ENCODE data around the gene CILP2. TPM values are rescaled to one million over a fixed set of nuclear protein-coding genes. Genes with fewer than 3 reads are reported as not detected.

CILP2 gene
- total RNA-seq, 2 experiments from 2014 or later, result 0.19 to 0.27 TPM

DNA sequence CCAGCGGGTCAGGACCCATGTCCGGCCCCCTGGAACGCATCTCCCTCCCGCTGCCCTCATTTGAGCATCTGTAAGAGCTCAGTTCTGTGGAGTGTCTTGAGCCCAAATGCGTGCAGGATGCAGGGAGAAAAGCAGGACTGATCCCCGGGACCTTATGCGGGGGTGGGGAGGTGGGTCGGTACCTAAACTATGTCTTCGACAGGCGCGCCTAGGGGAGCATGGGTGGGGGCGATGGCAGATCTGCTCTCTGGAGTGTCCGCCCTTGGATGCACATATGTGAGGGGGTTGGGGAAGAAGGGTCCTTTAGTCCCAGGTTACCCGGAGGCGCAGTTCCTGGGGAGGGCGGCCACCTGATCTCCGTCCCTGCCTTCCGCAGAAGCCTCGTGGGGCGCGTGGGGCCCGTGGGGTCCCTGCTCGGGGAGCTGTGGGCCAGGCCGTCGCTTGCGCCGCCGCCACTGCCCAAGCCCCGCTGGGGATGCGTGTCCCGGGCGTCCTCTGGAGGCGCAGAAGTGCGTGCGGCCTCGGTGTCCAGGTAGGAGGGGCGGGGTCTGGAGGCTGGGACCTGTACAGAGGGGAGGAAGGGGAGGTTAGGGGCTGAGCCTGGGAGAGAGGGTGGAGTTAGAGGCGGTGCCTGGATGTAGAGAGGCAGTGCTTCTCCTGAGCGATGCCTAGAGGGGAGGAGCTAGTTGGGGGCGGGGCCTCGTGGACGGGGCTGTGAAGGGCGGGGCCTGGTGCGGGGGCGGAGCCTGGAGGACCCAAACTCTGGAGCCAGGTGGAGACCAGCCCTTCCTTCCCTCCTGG is 2.9 kb downstream of the CILP2 start:
- POLR2A ChIA-PET, result interaction anchor here (0.6 to 1.0 kb wide), 5 partner anchors 8 to 121 kb away, joined by 3 to 6 read pairs (median 3); no protein-coding TSS in a partner anchor
- intact Hi-C loops (cut with DNase I, micrococcal nuclease), result loop anchor here in 1 of 2 experiments (1.0 to 2.0 kb wide), 4 partner anchors 25 to 123 kb away; partner anchors contain the start of genes GMIP, NDUFA13 and PBX4

DNA sequence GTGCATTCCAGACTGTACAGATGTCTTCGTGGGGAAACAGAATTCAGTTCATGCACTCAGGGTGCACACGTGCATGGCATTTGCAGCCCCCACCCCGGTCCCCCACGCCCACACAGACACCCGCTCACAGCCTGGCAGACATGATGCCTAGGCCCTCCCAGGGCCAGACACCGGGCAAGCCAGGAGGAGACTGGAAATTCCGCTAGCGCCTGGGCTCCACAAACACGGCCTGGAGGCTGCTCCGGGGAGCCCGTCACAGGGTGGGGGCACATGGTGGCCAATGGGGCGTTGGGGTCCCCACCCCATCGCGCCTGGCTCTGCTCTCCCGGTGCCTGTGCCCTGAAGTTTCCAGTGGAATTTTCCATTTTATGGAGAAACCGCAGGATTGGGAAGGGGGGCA is 3.6 kb downstream of the CILP2 start:
- no peak overlapping the region for H3K4me3 Mint-ChIP-seq
- H3K27ac Mint-ChIP-seq, result no peak overlapping the region
- peaks cover 29% of the 10 kb centered on the region for H3K4me1 Mint-ChIP-seq
- peaks cover 11% of the 10 kb centered on the region for H3K27me3 Mint-ChIP-seq
- ChIA-PET CTCF (interaction anchor here (0.6 to 1.6 kb wide), 5 partner anchors 9 to 103 kb away, joined by 3 to 6 read pairs (median 4); no protein-coding TSS in a partner anchor), POLR2A (interaction anchor here (0.6 to 1.0 kb wide), 5 partner anchors 9 to 120 kb away, joined by 3 to 6 read pairs (median 3); no protein-coding TSS in a partner anchor)
- no peak for DNase-seq
- intact Hi-C loops (cut with DNase I, micrococcal nuclease), result loop anchor here in 1 of 2 experiments (1.0 to 2.0 kb wide), 4 partner anchors 25 to 123 kb away; partner anchors contain the start of genes GMIP, NDUFA13 and PBX4
- no peaks in the 10 kb centered on the region for H3K9me3 Mint-ChIP-seq (ENCODE audit: low read depth)
- H3K36me3 Mint-ChIP-seq (ENCODE audit: low read depth), result peaks cover 3% of the 10 kb centered on the region
- ATAC-seq, result no peak

More for the DNA sequence above, 2.9 kb downstream of the CILP2 start:
- CTCF ChIA-PET, result interaction anchor here (0.6 to 1.6 kb wide), 5 partner anchors 8 to 103 kb away, joined by 3 to 6 read pairs (median 4); no protein-coding TSS in a partner anchor
- DNase-seq (peak; percentile 93), ATAC-seq (peak; percentile 94)
- peaks cover 11% of the 10 kb centered on the region for H3K27me3 Mint-ChIP-seq
- H3K27ac Mint-ChIP-seq, result no peak overlapping the region
- H3K36me3 Mint-ChIP-seq (ENCODE audit: low read depth), result peaks cover 3% of the 10 kb centered on the region
- H3K9me3 Mint-ChIP-seq (ENCODE audit: low read depth), result no peaks in the 10 kb centered on the region
- H3K4me1 Mint-ChIP-seq, result peaks cover 29% of the 10 kb centered on the region
- H3K4me3 Mint-ChIP-seq, result peak overlapping the region; percentile 54

DNA sequence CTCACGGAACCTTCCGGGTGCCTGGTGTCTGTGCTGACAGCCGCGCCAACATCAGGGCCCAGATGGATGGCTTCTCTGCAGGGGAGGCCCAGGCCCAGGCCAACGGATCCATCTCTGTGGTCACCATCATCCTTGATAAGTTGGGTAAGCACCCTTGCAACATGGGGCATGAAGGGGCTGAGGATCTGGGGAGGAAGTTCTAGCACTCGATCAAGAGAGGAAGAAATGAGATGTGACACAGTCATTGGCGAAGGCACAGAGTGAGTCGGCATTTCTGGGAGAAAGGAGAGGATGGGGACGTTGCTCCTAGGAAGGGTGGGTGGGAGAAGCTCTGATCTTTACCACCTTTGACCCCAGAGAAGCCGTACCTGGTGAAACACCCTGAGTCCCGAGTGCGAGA is 4.4 kb downstream of the CILP2 start:
- H3K9me3 Mint-ChIP-seq (ENCODE audit: low read depth), result no peaks in the 10 kb centered on the region
- peaks cover 11% of the 10 kb centered on the region for H3K27me3 Mint-ChIP-seq
- no peak for ATAC-seq
- H3K4me1 Mint-ChIP-seq, result peaks cover 27% of the 10 kb centered on the region
- no peak for DNase-seq
- intact Hi-C loops (cut with DNase I, micrococcal nuclease), result no loop called here
- ChIA-PET CTCF (interaction anchor here (2.0 kb wide), 1 partner anchor 13 kb away, joined by 4 read pairs; no protein-coding TSS in a partner anchor), POLR2A (no interaction called here)
- peaks cover 3% of the 10 kb centered on the region for H3K36me3 Mint-ChIP-seq (ENCODE audit: low read depth)
- H3K27ac Mint-ChIP-seq, result no peak overlapping the region
- no peak overlapping the region for H3K4me3 Mint-ChIP-seq

DNA sequence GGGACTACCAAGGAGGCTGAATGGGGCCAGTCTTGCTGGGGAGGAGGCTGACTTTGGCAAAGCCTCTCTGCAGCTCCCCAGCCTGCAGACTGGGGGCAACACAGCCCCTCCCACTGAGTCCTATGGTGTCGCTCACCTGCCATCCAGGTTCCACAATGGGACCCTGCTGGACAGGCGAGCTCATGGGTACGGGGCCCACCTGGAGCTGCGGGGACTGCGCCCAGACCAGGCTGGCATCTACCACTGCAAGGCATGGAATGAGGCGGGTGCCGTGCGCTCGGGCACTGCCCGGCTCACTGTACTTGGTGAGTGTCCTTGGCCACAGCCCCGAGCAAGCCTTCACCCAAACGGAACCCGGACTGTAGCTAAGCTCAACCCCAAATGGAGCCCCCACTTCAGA is 5.0 kb downstream of the CILP2 start:
- Mint-ChIP-seq H3K4me3 (no peak overlapping the region), H3K27me3 (peaks cover 7% of the 10 kb centered on the region), H3K4me1 (peaks cover 22% of the 10 kb centered on the region), H3K36me3 (ENCODE audit: low read depth) (peaks cover 3% of the 10 kb centered on the region), H3K9me3 (ENCODE audit: low read depth) (no peaks in the 10 kb centered on the region), H3K27ac (no peak overlapping the region)
- ChIA-PET CTCF (interaction anchor here (0.6 to 2.0 kb wide), 2 partner anchors 12 to 27 kb away, joined by 4 read pairs; no protein-coding TSS in a partner anchor), POLR2A (interaction anchor here (0.6 kb wide), 1 partner anchor 321 kb away, joined by 11 read pairs; no protein-coding TSS in a partner anchor)
- no peak for ATAC-seq
- intact Hi-C loops (cut with DNase I, micrococcal nuclease), result no loop called here
- DNase-seq, result no peak

DNA sequence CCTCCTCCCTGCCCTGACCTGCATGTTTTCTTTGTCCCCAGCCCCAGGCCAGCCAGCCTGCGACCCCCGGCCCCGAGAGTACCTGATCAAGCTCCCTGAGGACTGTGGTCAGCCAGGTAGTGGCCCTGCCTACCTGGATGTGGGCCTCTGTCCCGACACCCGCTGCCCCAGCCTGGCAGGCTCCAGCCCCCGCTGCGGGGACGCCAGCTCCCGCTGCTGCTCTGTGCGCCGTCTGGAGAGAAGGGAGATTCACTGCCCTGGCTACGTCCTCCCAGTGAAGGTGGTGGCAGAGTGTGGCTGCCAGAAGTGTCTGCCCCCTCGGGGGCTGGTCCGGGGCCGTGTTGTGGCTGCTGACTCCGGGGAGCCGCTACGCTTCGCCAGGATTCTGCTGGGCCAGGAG is 5.6 kb downstream of the CILP2 start:
- intact Hi-C loops (cut with DNase I, micrococcal nuclease), result no loop called here
- CTCF ChIA-PET, result interaction anchor here (0.6 to 2.0 kb wide), 2 partner anchors 12 to 28 kb away, joined by 4 read pairs; no protein-coding TSS in a partner anchor
- POLR2A ChIA-PET, result interaction anchor here (0.6 kb wide), 1 partner anchor 321 kb away, joined by 11 read pairs; no protein-coding TSS in a partner anchor

DNA sequence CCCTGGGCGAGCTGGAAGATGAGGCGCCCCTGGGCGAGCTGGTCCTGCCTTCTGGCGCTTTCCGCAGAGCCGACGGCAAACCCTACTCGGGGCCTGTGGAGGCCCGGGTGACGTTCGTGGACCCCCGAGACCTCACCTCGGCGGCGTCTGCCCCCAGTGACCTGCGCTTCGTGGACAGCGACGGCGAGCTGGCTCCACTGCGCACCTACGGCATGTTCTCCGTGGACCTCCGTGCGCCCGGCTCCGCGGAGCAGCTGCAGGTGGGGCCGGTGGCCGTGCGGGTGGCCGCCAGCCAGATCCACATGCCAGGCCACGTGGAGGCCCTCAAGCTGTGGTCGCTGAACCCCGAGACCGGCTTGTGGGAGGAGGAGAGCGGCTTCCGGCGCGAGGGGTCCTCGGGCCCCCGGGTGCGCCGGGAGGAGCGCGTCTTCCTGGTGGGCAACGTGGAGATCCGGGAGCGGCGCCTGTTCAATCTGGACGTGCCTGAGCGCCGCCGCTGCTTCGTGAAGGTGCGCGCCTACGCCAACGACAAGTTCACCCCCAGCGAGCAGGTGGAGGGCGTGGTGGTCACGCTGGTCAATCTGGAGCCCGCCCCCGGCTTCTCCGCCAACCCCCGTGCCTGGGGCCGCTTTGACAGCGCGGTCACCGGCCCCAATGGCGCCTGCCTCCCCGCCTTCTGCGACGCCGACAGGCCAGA is 6.3 kb downstream of the CILP2 start:
- H3K9me3 Mint-ChIP-seq (ENCODE audit: low read depth), result no peaks in the 10 kb centered on the region
- H3K27ac Mint-ChIP-seq, result no peak overlapping the region
- peaks cover 2% of the 10 kb centered on the region for H3K27me3 Mint-ChIP-seq
- no peak overlapping the region for H3K4me3 Mint-ChIP-seq
- ATAC-seq, result no peak
- intact Hi-C loops (cut with DNase I, micrococcal nuclease), result no loop called here
- CTCF ChIA-PET, result interaction anchor here (2.0 kb wide), 1 partner anchor 11 kb away, joined by 4 read pairs; no protein-coding TSS in a partner anchor
- H3K36me3 Mint-ChIP-seq (ENCODE audit: low read depth), result no peaks in the 10 kb centered on the region
- DNase-seq, result no peak
- peaks cover 13% of the 10 kb centered on the region for H3K4me1 Mint-ChIP-seq
- POLR2A ChIA-PET, result no interaction called here

More for the DNA sequence above, 5.6 kb downstream of the CILP2 start:
- Mint-ChIP-seq H3K36me3 (ENCODE audit: low read depth) (peaks cover 3% of the 10 kb centered on the region), H3K27me3 (peaks cover 5% of the 10 kb centered on the region), H3K27ac (no peak overlapping the region), H3K4me1 (peaks cover 20% of the 10 kb centered on the region), H3K4me3 (no peak overlapping the region), H3K9me3 (ENCODE audit: low read depth) (no peaks in the 10 kb centered on the region)
- no peak for DNase-seq
- ATAC-seq, result no peak

DNA sequence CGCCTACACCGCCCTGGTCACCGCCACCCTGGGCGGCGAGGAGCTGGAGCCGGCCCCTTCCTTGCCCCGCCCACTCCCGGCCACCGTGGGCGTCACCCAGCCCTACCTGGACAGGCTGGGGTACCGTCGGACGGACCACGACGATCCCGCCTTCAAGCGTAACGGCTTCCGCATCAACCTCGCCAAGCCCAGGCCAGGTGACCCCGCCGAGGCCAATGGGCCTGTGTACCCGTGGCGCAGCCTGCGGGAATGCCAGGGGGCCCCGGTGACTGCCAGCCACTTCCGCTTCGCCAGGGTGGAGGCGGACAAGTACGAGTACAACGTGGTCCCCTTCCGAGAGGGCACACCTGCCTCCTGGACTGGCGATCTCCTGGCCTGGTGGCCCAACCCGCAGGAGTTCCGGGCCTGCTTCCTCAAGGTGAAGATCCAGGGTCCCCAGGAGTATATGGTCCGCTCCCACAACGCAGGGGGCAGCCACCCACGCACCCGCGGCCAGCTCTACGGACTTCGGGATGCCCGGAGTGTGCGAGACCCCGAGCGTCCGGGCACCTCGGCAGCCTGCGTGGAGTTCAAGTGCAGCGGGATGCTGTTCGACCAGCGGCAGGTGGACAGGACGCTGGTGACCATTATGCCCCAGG is 7.0 kb downstream of the CILP2 start:
- intact Hi-C loops (cut with DNase I, micrococcal nuclease), result no loop called here
- H3K4me3 Mint-ChIP-seq, result no peak overlapping the region

DNA sequence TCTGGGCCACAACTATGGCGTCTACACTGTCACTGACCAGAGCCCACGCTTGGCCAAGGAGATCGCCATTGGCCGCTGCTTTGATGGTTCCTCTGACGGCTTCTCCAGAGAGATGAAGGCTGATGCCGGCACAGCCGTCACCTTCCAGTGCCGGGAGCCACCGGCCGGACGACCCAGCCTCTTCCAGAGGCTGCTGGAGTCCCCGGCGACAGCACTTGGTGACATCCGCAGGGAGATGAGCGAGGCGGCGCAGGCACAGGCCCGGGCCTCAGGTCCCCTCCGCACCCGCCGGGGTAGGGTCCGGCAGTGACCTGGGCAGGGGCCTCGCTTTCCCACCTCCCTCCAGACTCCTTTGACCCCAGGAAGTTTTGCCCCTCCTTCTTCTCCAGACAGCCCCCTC is 7.6 kb downstream of the CILP2 start:
- CTCF ChIA-PET, result no interaction called here
- H3K9me3 Mint-ChIP-seq (ENCODE audit: low read depth), result no peaks in the 10 kb centered on the region
- H3K27ac Mint-ChIP-seq, result no peak overlapping the region
- DNase-seq (no peak), ATAC-seq (no peak)
- intact Hi-C loops (cut with DNase I, micrococcal nuclease), result no loop called here
- peaks cover 2% of the 10 kb centered on the region for H3K27me3 Mint-ChIP-seq
- no peak overlapping the region for H3K4me3 Mint-ChIP-seq
- H3K4me1 Mint-ChIP-seq, result peaks cover 8% of the 10 kb centered on the region
- H3K36me3 Mint-ChIP-seq (ENCODE audit: low read depth), result no peaks in the 10 kb centered on the region
- POLR2A ChIA-PET, result no interaction called here

More for the DNA sequence above, 7.0 kb downstream of the CILP2 start:
- ChIA-PET POLR2A (no interaction called here), CTCF (no interaction called here)
- ATAC-seq, result no peak
- H3K4me1 Mint-ChIP-seq, result peaks cover 12% of the 10 kb centered on the region
- no peak overlapping the region for H3K27ac Mint-ChIP-seq
- no peaks in the 10 kb centered on the region for H3K9me3 Mint-ChIP-seq (ENCODE audit: low read depth)
- no peak for DNase-seq
- H3K36me3 Mint-ChIP-seq (ENCODE audit: low read depth), result no peaks in the 10 kb centered on the region
- H3K27me3 Mint-ChIP-seq, result peaks cover 2% of the 10 kb centered on the region

DNA sequence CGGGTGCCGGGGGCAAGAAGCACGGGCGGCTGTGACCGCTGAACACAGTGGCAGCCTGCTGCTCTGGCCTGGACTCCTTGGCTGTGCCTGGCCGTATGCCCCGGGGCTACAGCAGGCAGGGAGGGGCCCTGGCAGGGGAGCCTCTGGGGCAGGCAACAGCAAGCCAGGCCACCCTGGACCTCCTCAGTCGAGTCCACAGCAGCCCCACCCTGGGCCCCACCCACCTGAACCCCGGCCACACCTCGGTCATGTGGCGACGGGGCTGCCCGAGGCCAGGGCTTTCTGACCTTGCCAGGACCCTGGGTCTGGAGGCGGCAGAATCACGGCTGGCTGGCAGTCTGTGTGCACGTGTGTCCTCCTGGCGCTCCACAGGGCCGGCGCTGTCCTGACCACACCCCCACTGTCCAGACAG is 8.7 kb downstream of the CILP2 start:
- no peak for ATAC-seq
- POLR2A ChIA-PET, result no interaction called here
- peaks cover 3% of the 10 kb centered on the region for H3K4me1 Mint-ChIP-seq
- no peak for DNase-seq
- H3K27me3 Mint-ChIP-seq, result peaks cover 2% of the 10 kb centered on the region
- H3K4me3 Mint-ChIP-seq, result no peak overlapping the region
- no peak overlapping the region for H3K27ac Mint-ChIP-seq
- CTCF ChIA-PET, result interaction anchor here (0.8 kb wide), 1 partner anchor 106 kb away, joined by 5 read pairs; no protein-coding TSS in a partner anchor
- no peaks in the 10 kb centered on the region for H3K36me3 Mint-ChIP-seq (ENCODE audit: low read depth)
- H3K9me3 Mint-ChIP-seq (ENCODE audit: low read depth), result peaks cover 2% of the 10 kb centered on the region
- intact Hi-C loops (cut with DNase I, micrococcal nuclease), result no loop called here

DNA sequence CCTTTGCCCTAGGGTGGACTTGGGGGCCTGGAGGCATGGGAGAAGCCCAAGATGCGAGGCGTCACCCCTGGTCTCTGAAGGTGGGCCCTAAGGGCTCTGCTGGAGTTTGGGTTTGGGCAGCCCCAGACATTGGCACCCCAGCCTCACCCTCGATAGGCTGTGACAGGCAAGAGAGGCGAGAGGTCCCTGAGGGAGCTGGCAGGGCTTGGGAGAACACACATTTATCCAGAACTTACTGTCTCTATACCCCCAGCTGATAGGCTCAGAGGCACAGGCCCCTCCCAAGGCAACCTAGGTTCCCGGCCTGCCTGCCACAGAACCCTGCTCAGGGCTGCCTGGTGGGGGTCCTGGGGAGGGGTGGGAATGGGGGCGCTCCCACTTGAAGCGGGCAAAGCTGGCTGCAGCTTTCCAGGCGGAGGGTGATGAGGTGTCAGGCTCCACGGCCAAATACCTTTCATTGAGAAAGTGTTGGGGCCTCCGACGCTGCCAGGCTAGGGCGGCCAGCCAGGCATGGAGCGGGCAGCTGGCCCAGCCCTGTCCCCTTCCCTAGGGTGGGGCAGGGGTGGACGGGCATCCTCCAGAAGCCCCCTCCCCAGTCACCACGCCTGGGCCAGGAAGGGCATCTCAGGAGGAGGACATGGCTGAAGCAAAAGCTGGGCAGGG is 9.7 kb downstream of the CILP2 start:
- H3K27ac Mint-ChIP-seq, result no peak overlapping the region
- no peak for ATAC-seq
- intact Hi-C loops (cut with DNase I, micrococcal nuclease), result no loop called here
- ChIA-PET CTCF (interaction anchor here (0.7 to 1.2 kb wide), 4 partner anchors 15 to 105 kb away, joined by 3 to 5 read pairs (median 4); no protein-coding TSS in a partner anchor), POLR2A (no interaction called here)
- H3K27me3 Mint-ChIP-seq, result no peaks in the 10 kb centered on the region
- H3K36me3 Mint-ChIP-seq (ENCODE audit: low read depth), result no peaks in the 10 kb centered on the region
- no peaks in the 10 kb centered on the region for H3K4me1 Mint-ChIP-seq
- H3K4me3 Mint-ChIP-seq, result no peak overlapping the region
- peaks cover 2% of the 10 kb centered on the region for H3K9me3 Mint-ChIP-seq (ENCODE audit: low read depth)
- no peak for DNase-seq
